ENCODE measurements around the gene TMEM204. TPM values are rescaled to one million over a fixed set of nuclear protein-coding genes. Genes with fewer than 3 reads are reported as not detected.

Gene TMEM204
- total and polyA plus RNA-seq, 3 donors from 2014 or later = 13.7 to 21.4 (median 19.4) TPM

DNA sequence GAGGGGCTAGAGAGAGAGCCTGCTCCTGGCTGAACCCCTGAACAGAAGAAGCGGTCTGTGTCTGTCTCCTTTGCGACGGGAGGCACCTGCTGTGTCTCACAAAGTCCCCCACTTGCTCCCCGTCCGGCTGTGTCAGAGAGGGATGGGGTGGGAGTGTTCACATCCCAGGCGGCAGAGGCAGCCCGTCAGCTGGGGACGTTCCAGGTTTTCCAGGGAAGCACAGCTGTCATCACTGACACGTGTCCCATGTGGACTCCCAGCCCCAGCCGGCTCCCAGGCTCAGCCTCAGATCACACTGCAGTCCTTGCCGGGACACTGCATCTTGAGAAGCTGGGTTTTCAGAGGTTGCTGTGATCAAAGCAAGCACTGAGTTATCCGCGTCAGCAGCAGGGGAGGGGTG lies 38.8 kb upstream of the TMEM204 start:
- Histone ChIP-seq H3K27me3 (no peaks in the 10 kb centered on the region), H3K4me1 (peaks cover 15% of the 10 kb centered on the region), H3K9me3 (no peaks in the 10 kb centered on the region), H3K27ac (no peak overlapping the region), H3K36me3 (ENCODE audit: low read depth, missing control alignments) (no peaks in the 10 kb centered on the region), H3K4me3 (no peak overlapping the region)
- intact Hi-C loops (cut with DNase I; ENCODE audit: low total_unique reads) = loop anchor here (5.0 kb wide), 1 partner anchor 118 kb away; the partner anchor contains the start of genes CRAMP1 and IFT140
- WGBS, 2 donors = 46 to 60% methylated on average over 1 to 13 of the region's 13 CpGs
- DNase-seq = no peak
- TF ChIP-seq, protein P1, sequence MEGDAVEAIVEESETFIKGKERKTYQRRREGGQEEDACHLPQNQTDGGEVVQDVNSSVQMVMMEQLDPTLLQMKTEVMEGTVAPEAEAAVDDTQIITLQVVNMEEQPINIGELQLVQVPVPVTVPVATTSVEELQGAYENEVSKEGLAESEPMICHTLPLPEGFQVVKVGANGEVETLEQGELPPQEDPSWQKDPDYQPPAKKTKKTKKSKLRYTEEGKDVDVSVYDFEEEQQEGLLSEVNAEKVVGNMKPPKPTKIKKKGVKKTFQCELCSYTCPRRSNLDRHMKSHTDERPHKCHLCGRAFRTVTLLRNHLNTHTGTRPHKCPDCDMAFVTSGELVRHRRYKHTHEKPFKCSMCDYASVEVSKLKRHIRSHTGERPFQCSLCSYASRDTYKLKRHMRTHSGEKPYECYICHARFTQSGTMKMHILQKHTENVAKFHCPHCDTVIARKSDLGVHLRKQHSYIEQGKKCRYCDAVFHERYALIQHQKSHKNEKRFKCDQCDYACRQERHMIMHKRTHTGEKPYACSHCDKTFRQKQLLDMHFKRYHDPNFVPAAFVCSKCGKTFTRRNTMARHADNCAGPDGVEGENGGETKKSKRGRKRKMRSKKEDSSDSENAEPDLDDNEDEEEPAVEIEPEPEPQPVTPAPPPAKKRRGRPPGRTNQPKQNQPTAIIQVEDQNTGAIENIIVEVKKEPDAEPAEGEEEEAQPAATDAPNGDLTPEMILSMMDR (IDR thresholded peaks at IDR 0.05) = no peak
- no peak for TF ChIP-seq POLR2A (IDR thresholded peaks at IDR 0.05)

DNA sequence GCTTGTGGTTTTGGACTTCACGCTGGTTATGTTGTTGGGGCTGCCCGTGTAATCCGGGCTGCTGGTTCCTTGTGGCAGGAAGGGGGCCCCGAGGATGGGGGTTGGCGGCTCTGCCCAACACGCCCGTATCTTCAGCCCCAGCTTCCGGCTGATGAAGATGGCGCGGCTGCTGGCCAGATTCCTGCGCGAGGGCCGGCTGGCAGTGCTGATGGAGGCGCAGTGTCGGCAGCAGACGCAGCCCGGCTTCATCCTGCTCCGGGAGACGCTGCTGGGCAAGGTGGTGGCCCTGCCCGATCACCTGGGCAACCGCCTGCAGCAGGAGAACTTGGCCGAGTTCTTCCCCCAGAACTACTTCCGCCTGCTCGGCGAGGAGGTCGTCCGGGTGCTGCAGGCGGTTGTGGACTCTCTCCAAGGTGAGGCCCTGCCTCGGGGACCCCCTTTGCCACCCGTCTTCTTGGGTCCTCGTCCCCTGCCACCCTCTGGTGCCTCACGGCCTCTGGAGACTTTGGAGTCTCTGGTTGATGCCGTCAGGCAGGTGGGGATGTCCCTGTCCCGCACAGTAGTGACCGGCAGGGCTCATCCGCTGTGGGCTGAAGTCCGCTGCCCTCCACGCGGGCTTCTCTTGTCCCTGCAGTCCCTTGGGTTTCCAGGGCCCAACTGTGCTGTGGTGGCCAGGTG lies 38.1 kb upstream of the TMEM204 start:
- no peak overlapping the region for H3K27ac ChIP-seq

DNA sequence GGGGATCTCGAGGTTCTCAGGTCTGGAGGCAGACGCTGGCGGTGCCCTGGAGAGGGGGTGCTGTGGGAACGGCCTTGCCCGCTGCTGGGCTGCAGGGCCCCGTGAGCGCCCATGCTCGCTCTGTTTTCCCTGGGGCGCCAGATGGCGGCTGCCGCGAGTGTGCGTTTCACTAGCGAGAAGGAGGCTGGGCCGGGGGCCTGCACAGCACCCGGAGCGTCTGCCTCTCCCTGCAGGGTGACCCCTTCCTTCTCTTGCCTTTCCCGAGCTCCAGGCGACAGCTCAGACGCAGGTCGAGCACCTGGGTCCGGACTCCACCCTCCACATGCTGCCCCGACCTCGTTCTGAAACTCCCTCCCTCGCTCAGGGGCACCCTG lies 37.6 kb upstream of the TMEM204 start:
- H3K9me3 ChIP-seq = no peaks in the 10 kb centered on the region
- no peak for DNase-seq
- no peaks in the 10 kb centered on the region for H3K36me3 ChIP-seq (ENCODE audit: low read depth, missing control alignments)
- TF ChIP-seq, protein P1 (IDR thresholded peaks at IDR 0.05) = no peak
- no peak for TF ChIP-seq POLR2A (IDR thresholded peaks at IDR 0.05)
- no peaks in the 10 kb centered on the region for H3K27me3 ChIP-seq
- intact Hi-C loops (cut with DNase I; ENCODE audit: low total_unique reads) = no loop called here
- H3K4me1 ChIP-seq = peaks cover 15% of the 10 kb centered on the region
- WGBS, 2 donors = 67 to 74% methylated on average over 15 to 25 of the region's 25 CpGs
- no peak overlapping the region for H3K27ac ChIP-seq
- H3K4me3 ChIP-seq = peak overlapping the region in 1 of 2 donors; percentile 36

More for the DNA sequence above, 38.1 kb upstream of the TMEM204 start:
- WGBS, 2 donors = 54 to 87% methylated on average over 22 to 39 of the region's 39 CpGs
- intact Hi-C loops (cut with DNase I; ENCODE audit: low total_unique reads) = no loop called here
- Histone ChIP-seq H3K4me3 (peak overlapping the region in 1 of 2 donors; percentile 36), H3K9me3 (no peaks in the 10 kb centered on the region), H3K36me3 (ENCODE audit: low read depth, missing control alignments) (no peaks in the 10 kb centered on the region), H3K4me1 (peaks cover 15% of the 10 kb centered on the region), H3K27me3 (no peaks in the 10 kb centered on the region)
- no peak for DNase-seq
- no peak for TF ChIP-seq POLR2A (IDR thresholded peaks at IDR 0.05)
- TF ChIP-seq, protein P1 (IDR thresholded peaks at IDR 0.05) = no peak

DNA sequence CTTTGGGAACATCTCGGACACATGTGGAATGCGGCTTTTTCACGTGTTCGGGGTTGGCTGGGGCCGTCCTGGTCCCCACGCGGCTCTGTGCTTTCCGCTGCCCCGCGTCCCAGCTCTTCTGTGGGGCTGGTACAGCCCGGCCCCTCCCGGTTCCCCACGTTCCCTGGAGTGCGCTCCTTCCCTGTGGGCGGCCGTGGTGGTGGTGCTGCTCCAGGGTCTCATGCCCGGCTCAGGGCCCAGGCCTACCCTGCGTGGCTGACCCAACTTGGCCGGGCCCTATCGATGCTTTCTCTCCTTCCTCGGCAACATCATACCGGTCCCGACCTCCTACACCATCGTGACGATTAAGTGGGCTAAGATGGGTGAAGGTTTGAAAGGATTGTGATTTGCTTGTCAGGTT lies 37.0 kb upstream of the TMEM204 start:
- no peak overlapping the region for H3K27ac ChIP-seq
- no peaks in the 10 kb centered on the region for H3K36me3 ChIP-seq (ENCODE audit: low read depth, missing control alignments)
- intact Hi-C loops (cut with DNase I; ENCODE audit: low total_unique reads) = no loop called here
- H3K27me3 ChIP-seq = no peaks in the 10 kb centered on the region
- H3K9me3 ChIP-seq = no peaks in the 10 kb centered on the region
- no peak for DNase-seq
- 85 to 86% methylated on average over 24 to 25 of the region's 25 CpGs for WGBS, 2 donors
- peaks cover 15% of the 10 kb centered on the region for H3K4me1 ChIP-seq
- TF ChIP-seq, protein P1 (IDR thresholded peaks at IDR 0.05) = no peak
- no peak for TF ChIP-seq POLR2A (IDR thresholded peaks at IDR 0.05)
- H3K4me3 ChIP-seq = no peak overlapping the region
